Stomach (tissue), 4 donors: ENCODE results near the gene CD151.

Experiments
- POLR2A ChIP-seq, 4 donors: fragments of 450-650 bp; IDR thresholded peaks; one replicate each; pipeline ENCODE4 v1.6.1; 2016; ENCODE audit warnings: antibody characterized with exemption in 4 of 4, control low read depth in 2 of 4, mild to moderate bottlenecking in 1 of 4, moderate library complexity in 1 of 4
- TF ChIP-seq, protein P1 (sequence below), 7 experiments: fragments of 450-650 bp in 4 of 7; fragments of 200-600 bp in 3 of 7; sonication (generic) in 3 of 7; IDR thresholded peaks; one replicate each; pipeline ENCODE4 v1.5.1; 2016 to 2019; ENCODE audit warnings: antibody characterized with exemption in 7 of 7, control low read depth in 2 of 7, mild to moderate bottlenecking in 1 of 7

DNA sequence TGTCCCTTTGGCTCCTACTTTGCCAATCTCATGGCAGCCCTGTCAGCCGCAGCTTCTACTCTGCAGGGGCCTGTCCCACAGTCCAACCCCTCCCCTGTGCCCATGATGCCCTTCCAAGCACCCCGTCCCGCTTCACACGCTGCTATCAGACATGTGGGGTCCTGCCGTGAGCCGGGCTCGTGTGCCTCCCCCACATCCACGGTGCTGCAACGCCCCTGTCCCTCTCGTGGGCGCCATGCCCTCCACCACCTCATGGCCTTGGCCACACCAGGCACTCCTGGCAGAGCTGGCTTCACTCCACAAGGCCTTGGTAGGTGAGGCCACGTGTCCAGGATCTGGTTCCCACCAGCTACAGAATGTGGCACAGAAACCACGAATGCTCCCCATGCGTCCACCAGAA is 54.8 kb downstream of the CD151 start:
- TF ChIP-seq, protein P1, sequence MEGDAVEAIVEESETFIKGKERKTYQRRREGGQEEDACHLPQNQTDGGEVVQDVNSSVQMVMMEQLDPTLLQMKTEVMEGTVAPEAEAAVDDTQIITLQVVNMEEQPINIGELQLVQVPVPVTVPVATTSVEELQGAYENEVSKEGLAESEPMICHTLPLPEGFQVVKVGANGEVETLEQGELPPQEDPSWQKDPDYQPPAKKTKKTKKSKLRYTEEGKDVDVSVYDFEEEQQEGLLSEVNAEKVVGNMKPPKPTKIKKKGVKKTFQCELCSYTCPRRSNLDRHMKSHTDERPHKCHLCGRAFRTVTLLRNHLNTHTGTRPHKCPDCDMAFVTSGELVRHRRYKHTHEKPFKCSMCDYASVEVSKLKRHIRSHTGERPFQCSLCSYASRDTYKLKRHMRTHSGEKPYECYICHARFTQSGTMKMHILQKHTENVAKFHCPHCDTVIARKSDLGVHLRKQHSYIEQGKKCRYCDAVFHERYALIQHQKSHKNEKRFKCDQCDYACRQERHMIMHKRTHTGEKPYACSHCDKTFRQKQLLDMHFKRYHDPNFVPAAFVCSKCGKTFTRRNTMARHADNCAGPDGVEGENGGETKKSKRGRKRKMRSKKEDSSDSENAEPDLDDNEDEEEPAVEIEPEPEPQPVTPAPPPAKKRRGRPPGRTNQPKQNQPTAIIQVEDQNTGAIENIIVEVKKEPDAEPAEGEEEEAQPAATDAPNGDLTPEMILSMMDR (IDR thresholded peaks at IDR 0.05): no peak
- TF ChIP-seq POLR2A (IDR thresholded peaks at IDR 0.05): no peak
